Measurements from ENCODE around the gene SAMD4B. TPM values are rescaled to one million over a fixed set of nuclear protein-coding genes. Genes with fewer than 3 reads are reported as not detected.

The SAMD4B gene
- total and polyA plus RNA-seq, 2 of the 8 experiments (the other 6 are each of a cell fraction or from before 2014, with no cell fraction given), result 137 to 158 TPM

- FAIRE-seq, result no peak
- Histone ChIP-seq H4K5ac (ENCODE audit: insufficient read length, low read depth, low read length) (no peak overlapping the region), H3K4me3 (ENCODE audit: extremely low read depth in 1 of 4, insufficient read depth in 2 of 4, low read depth in 3 of 4, low read length in 4 of 4) (no peak overlapping the region), H4K20me1 (replicated peaks in 1 of 2; ENCODE audit: control insufficient read depth in 1 of 2, insufficient read depth in 2 of 2, low read length in 2 of 2) (peaks cover 0 to 7% of the 10 kb centered on the region in 2 experiments), H3K4me2 (ENCODE audit: insufficient read depth in 1 of 2, low read depth in 2 of 2, low read length in 2 of 2) (no peak overlapping the region), H3K23ac (ENCODE audit: insufficient read length) (no peak overlapping the region), H3K56ac (replicated peaks; ENCODE audit: insufficient read length, low read depth, low read length) (no peak overlapping the region), H2AFZ (ENCODE audit: low read length) (no peak overlapping the region), H3K27ac (ENCODE audit: low read depth, low read length) (no peak overlapping the region), H3K9ac (replicated peaks in 1 of 4; ENCODE audit: extremely low read depth in 1 of 4, low read depth in 3 of 4, low read length in 3 of 4) (no peak overlapping the region), H2BK120ac (replicated peaks; ENCODE audit: low read depth, low read length) (no peak overlapping the region), H3K18ac (ENCODE audit: extremely low read depth, low read length) (no peak overlapping the region), H2AK5ac (ENCODE audit: low read depth, low read length) (no peak overlapping the region), H2BK20ac (ENCODE audit: low read length) (no peak overlapping the region), H3K4ac (replicated peaks; ENCODE audit: insufficient read length, low read depth, low read length) (no peak overlapping the region), H3K23me2 (ENCODE audit: low read depth, low read length) (peaks cover 7% of the 10 kb centered on the region; the same call in 1 of the 2 replicates), H3K9me3 (ENCODE audit: insufficient read depth in 2 of 2, low read depth in 1 of 2, low read length in 1 of 2) (no peaks in the 10 kb centered on the region), H3K36me3 (ENCODE audit: control insufficient read depth in 2 of 4, insufficient read depth in 4 of 4, low read length in 3 of 4) (no peaks in the 10 kb centered on the region), H3K27me3 (replicated peaks in 1 of 4; ENCODE audit: control insufficient read depth in 3 of 4, extremely low read depth in 1 of 4, insufficient read depth in 3 of 4, low read length in 3 of 4) (peaks cover 0 to 14% (median 12%) of the 10 kb centered on the region in 4 experiments; a peak in 4 of 7 replicates), H2BK15ac (ENCODE audit: low read length) (no peak overlapping the region), H3K14ac (ENCODE audit: insufficient read length) (no peak overlapping the region), H4K91ac (replicated peaks; ENCODE audit: insufficient read length, low read length) (no peak overlapping the region), H3K79me1 (ENCODE audit: low read depth, low read length) (no peaks in the 10 kb centered on the region), H2BK5ac (ENCODE audit: low read depth, low read length) (no peak overlapping the region), H3K4me1 (replicated peaks in 1 of 4; ENCODE audit: control insufficient read depth in 3 of 4, insufficient read depth in 4 of 4, low read length in 3 of 4) (peaks cover 2 to 8% (median 3%) of the 10 kb centered on the region in 4 experiments; a peak in 5 of 7 replicates), H4K8ac (ENCODE audit: extremely low read depth, insufficient read depth, low read length) (no peak overlapping the region), H2BK12ac (ENCODE audit: low read depth, low read length) (no peak overlapping the region), H3K79me2 (ENCODE audit: control insufficient read depth in 1 of 2, insufficient read depth in 2 of 2, low read length in 2 of 2) (no peaks in the 10 kb centered on the region)
- POLR2A ChIA-PET (ENCODE audit: partially characterized antibody), result interaction anchor here (1.2 kb wide), 1 partner anchor 10 kb away, joined by 3 read pairs; no protein-coding TSS in a partner anchor
- CTCF ChIA-PET (ENCODE audit: partially characterized antibody), result interaction anchor here (0.7 to 1.6 kb wide), 2 partner anchors 12 to 74 kb away, joined by 4 to 7 read pairs; no protein-coding TSS in a partner anchor
- no peak for TF ChIP-seq SIX5 (IDR thresholded peaks at IDR 0.05; ENCODE audit: low read depth, low read length)
- no peak for TF ChIP-seq CBX8 (IDR thresholded peaks at IDR 0.05; ENCODE audit: borderline replicate concordance, low read depth, low read length)
- TF ChIP-seq USF2 (IDR thresholded peaks at IDR 0.05; ENCODE audit: low read length), result no peak
- TF ChIP-seq CREB1 (IDR thresholded peaks at IDR 0.05), result no peak
- no peak for DNase-seq (ENCODE audit: low read depth in 1 of 2, low spot score in 2 of 2)
Measured at GRCh38 chr19:39321832-39322176, 20.4 kb upstream of the SAMD4B start.

All from H1 (cell line).